T-helper 2 cell treated with Interferon-gamma antibody and Interleukin-4, amounts not matched to agents 5 μg/mL and 100 μg/mL, for 36 hours (primary cell): Measurements from ENCODE around the gene GPR160.
A peak's percentile ranks its signal among the peaks of the same experiment; 100 is the strongest.

Experiments
- DNase-seq: peaks from one replicate; pipeline ENCODE4 v3.0.0; 2021; ENCODE audit warnings: low spot score
- H3K27ac Mint-ChIP-seq: one replicate; pipeline ENCODE4 v1.8.0; 2021; ENCODE audit warnings: mild to moderate bottlenecking, mixed read lengths
- H3K27me3 Mint-ChIP-seq: one replicate; pipeline ENCODE4 v1.8.0; 2021; ENCODE audit warnings: low read depth, mixed read lengths
- H3K36me3 Mint-ChIP-seq: one replicate; pipeline ENCODE4 v1.8.0; 2021; ENCODE audit warnings: low read depth, mixed read lengths
- H3K4me1 Mint-ChIP-seq: one replicate; pipeline ENCODE4 v1.8.0; 2021; ENCODE audit warnings: low read depth, mixed read lengths
- H3K4me3 Mint-ChIP-seq: one replicate; pipeline ENCODE4 v1.8.0; 2022; ENCODE audit warnings: mild to moderate bottlenecking, moderate library complexity, mixed read lengths
- H3K9me3 Mint-ChIP-seq: one replicate; pipeline ENCODE4 v1.8.0; 2021; ENCODE audit warnings: mixed read lengths

The GPR160 gene

GRCh38 chr3:170044795-170045244 is 7.0 kb downstream of the GPR160 start:
- H3K4me3 Mint-ChIP-seq, result peak overlapping the region; percentile 39

GRCh38 chr3:170046269-170047132 is 8.7 kb downstream of the GPR160 start:
- peaks cover 5% of the 10 kb centered on the region for H3K36me3 Mint-ChIP-seq
- H3K4me1 Mint-ChIP-seq, result peaks cover 16% of the 10 kb centered on the region
- H3K27me3 Mint-ChIP-seq, result no peaks in the 10 kb centered on the region
- H3K4me3 Mint-ChIP-seq, result no peak overlapping the region
- no peaks in the 10 kb centered on the region for H3K9me3 Mint-ChIP-seq
- DNase-seq, result no peak
- H3K27ac Mint-ChIP-seq, result peak overlapping the region; percentile 35

More at GRCh38 chr3:170044795-170045244, 7.0 kb downstream of the GPR160 start:
- Mint-ChIP-seq H3K4me1 (peaks cover 20% of the 10 kb centered on the region), H3K27ac (peak overlapping the region; percentile 66), H3K36me3 (peaks cover 9% of the 10 kb centered on the region), H3K9me3 (no peaks in the 10 kb centered on the region), H3K27me3 (no peaks in the 10 kb centered on the region)
- DNase-seq, result no peak

- Mint-ChIP-seq H3K27me3 (no peaks in the 10 kb centered on the region), H3K4me3 (no peak overlapping the region), H3K36me3 (peaks cover 5% of the 10 kb centered on the region), H3K27ac (peak overlapping the region; percentile 36), H3K9me3 (no peaks in the 10 kb centered on the region), H3K4me1 (peaks cover 16% of the 10 kb centered on the region)
- DNase-seq, result no peak
Observed at GRCh38 chr3:170047133-170047404, 9.3 kb downstream of the GPR160 start.

- DNase-seq, result no peak
- Mint-ChIP-seq H3K36me3 (peaks cover 1% of the 10 kb centered on the region), H3K27me3 (no peaks in the 10 kb centered on the region), H3K9me3 (no peaks in the 10 kb centered on the region), H3K4me1 (peaks cover 15% of the 10 kb centered on the region), H3K4me3 (no peak overlapping the region), H3K27ac (no peak overlapping the region)
Observed at GRCh38 chr3:170049146-170050000, 11.6 kb downstream of the GPR160 start.

GRCh38 chr3:170050753-170051152 is 13.0 kb downstream of the GPR160 start:
- peaks cover 16% of the 10 kb centered on the region for H3K4me1 Mint-ChIP-seq
- no peaks in the 10 kb centered on the region for H3K27me3 Mint-ChIP-seq
- H3K4me3 Mint-ChIP-seq, result no peak overlapping the region
- no peak for DNase-seq
- H3K9me3 Mint-ChIP-seq, result no peaks in the 10 kb centered on the region
- H3K27ac Mint-ChIP-seq, result no peak overlapping the region
- peaks cover 1% of the 10 kb centered on the region for H3K36me3 Mint-ChIP-seq

GRCh38 chr3:170052398-170052797 is 14.6 kb downstream of the GPR160 start:
- H3K27me3 Mint-ChIP-seq, result no peaks in the 10 kb centered on the region
- peaks cover 1% of the 10 kb centered on the region for H3K36me3 Mint-ChIP-seq
- DNase-seq, result no peak
- no peaks in the 10 kb centered on the region for H3K9me3 Mint-ChIP-seq
- no peak overlapping the region for H3K4me3 Mint-ChIP-seq
- peaks cover 24% of the 10 kb centered on the region for H3K4me1 Mint-ChIP-seq
- no peak overlapping the region for H3K27ac Mint-ChIP-seq

GRCh38 chr3:170054204-170054603 is 16.4 kb downstream of the GPR160 start:
- H3K36me3 Mint-ChIP-seq, result peaks cover 1% of the 10 kb centered on the region
- no peaks in the 10 kb centered on the region for H3K9me3 Mint-ChIP-seq
- no peak overlapping the region for H3K4me3 Mint-ChIP-seq
- H3K27me3 Mint-ChIP-seq, result no peaks in the 10 kb centered on the region
- no peak overlapping the region for H3K27ac Mint-ChIP-seq
- DNase-seq, result no peak
- H3K4me1 Mint-ChIP-seq, result peaks cover 39% of the 10 kb centered on the region

GRCh38 chr3:170055209-170055608 is 17.4 kb downstream of the GPR160 start:
- H3K27ac Mint-ChIP-seq, result no peak overlapping the region
- peaks cover 1% of the 10 kb centered on the region for H3K36me3 Mint-ChIP-seq
- H3K4me3 Mint-ChIP-seq, result peak overlapping the region; percentile 10
- DNase-seq, result peak; percentile 44
- no peaks in the 10 kb centered on the region for H3K27me3 Mint-ChIP-seq
- H3K9me3 Mint-ChIP-seq, result no peaks in the 10 kb centered on the region
- H3K4me1 Mint-ChIP-seq, result peaks cover 39% of the 10 kb centered on the region

DNA sequence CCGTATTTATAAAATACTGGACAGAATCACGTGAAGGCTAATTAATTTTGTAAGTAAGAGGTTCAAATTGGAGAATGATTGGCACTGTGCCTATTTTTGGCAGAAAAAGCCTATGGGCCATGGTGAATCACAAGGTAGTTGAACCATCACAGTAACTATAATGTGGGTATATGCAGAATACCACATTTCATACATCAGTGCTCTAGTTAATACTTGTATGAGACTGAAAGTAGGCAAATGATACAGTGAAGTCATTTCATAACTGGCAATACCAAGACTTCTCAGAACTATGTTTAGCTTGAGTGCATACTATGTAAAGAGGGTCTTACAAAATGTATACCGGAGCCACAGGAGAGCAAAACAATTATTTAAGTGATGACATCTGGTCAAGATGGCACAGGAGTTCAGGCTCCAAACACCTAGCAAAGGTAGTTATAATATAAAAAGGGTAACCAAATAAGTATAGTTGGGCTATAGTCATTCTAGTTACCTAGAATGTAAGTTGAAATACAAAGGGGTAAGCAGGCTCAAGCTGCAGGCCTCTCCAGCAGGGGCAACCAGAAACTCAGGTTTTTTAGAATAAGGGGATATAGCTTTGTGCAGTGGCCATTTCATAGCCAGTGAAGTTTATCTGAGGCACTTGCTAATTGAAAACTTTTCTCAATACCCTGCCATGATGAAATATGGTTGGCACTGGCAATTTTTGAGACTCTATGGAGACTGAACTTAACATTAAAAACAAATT is 19.1 kb downstream of the GPR160 start:
- H3K4me3 Mint-ChIP-seq, result peak overlapping the region; percentile 63
- H3K27me3 Mint-ChIP-seq, result no peaks in the 10 kb centered on the region
- no peaks in the 10 kb centered on the region for H3K9me3 Mint-ChIP-seq
- peaks cover 1% of the 10 kb centered on the region for H3K36me3 Mint-ChIP-seq
- no peak for DNase-seq
- H3K4me1 Mint-ChIP-seq, result peaks cover 39% of the 10 kb centered on the region
- peak overlapping the region; percentile 62 for H3K27ac Mint-ChIP-seq

DNA sequence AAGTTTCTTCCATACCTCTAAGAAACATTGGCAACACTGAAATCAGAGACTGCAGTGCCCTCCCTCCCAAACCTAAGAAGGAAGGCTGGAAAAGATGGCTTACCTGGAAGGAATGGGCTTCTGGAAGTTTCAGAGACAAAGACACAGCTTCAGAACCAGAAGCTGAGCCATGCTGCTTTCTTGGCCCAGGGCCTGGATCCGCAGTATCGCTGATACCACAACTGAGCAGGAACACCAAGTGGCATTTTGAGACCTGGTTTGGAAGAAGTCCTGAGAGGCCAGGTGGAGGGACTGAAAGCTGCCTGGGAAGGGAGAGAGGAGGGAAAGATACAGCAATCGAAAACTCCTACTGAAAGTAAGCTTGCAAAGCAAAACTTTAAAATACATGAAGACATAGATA is 19.8 kb downstream of the GPR160 start:
- DNase-seq, result no peak
- Mint-ChIP-seq H3K36me3 (peaks cover 2% of the 10 kb centered on the region), H3K4me3 (peak overlapping the region; percentile 63), H3K9me3 (no peaks in the 10 kb centered on the region), H3K4me1 (peaks cover 39% of the 10 kb centered on the region), H3K27me3 (no peaks in the 10 kb centered on the region), H3K27ac (peak overlapping the region; percentile 62)

GRCh38 chr3:170058127-170058526 is 20.3 kb downstream of the GPR160 start:
- Mint-ChIP-seq H3K27ac (peak overlapping the region; percentile 67), H3K36me3 (peaks cover 2% of the 10 kb centered on the region), H3K9me3 (no peaks in the 10 kb centered on the region)

GRCh38 chr3:170059447-170059846 is 21.7 kb downstream of the GPR160 start:
- Mint-ChIP-seq H3K9me3 (no peaks in the 10 kb centered on the region), H3K27ac (no peak overlapping the region), H3K4me3 (no peak overlapping the region), H3K36me3 (peaks cover 2% of the 10 kb centered on the region), H3K27me3 (no peaks in the 10 kb centered on the region), H3K4me1 (peaks cover 38% of the 10 kb centered on the region)
- no peak for DNase-seq

More at GRCh38 chr3:170058127-170058526, 20.3 kb downstream of the GPR160 start:
- H3K4me1 Mint-ChIP-seq, result peaks cover 39% of the 10 kb centered on the region
- H3K27me3 Mint-ChIP-seq, result no peaks in the 10 kb centered on the region
- peak overlapping the region; percentile 63 for H3K4me3 Mint-ChIP-seq
- no peak for DNase-seq

DNA sequence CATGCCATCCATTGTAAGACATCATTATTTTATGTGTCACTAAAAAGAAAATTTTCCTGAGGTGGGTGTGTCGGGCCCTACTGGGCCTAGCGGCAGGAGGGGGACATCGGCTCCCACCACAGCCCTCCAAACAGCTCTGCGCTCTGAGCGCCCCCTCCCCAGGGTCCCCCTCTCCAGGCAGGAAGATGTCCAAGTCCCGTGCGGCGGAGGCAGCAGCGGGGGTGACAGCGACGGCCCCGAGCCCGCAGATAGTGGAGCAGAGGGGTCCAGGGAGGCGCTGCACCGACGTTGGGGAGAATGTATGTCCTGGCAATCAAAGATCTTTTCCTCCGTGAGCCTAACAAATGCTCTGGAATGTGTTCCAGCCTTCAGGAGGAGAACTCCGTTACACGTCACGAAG is 24.3 kb downstream of the GPR160 start:
- H3K9me3 Mint-ChIP-seq, result no peaks in the 10 kb centered on the region
- H3K27me3 Mint-ChIP-seq, result no peaks in the 10 kb centered on the region
- peaks cover 17% of the 10 kb centered on the region for H3K4me1 Mint-ChIP-seq
- no peak overlapping the region for H3K27ac Mint-ChIP-seq
- DNase-seq, result no peak
- H3K4me3 Mint-ChIP-seq, result no peak overlapping the region
- H3K36me3 Mint-ChIP-seq, result peaks cover 2% of the 10 kb centered on the region
